Measurements from ENCODE around the gene RC3H2. TPM values are rescaled to one million over a fixed set of nuclear protein-coding genes. Genes with fewer than 3 reads are reported as not detected.
A peak's percentile ranks its signal among the peaks of the same experiment; 100 is the strongest.
"Not testable (repeated sequence)": the region's sequence is repeated elsewhere in the genome, so short reads cannot be mapped to it uniquely, and the experiment has no call there.

Gene RC3H2
- total RNA-seq, 2 experiments from 2014 or later: 51.4 to 55.1 TPM

DNA sequence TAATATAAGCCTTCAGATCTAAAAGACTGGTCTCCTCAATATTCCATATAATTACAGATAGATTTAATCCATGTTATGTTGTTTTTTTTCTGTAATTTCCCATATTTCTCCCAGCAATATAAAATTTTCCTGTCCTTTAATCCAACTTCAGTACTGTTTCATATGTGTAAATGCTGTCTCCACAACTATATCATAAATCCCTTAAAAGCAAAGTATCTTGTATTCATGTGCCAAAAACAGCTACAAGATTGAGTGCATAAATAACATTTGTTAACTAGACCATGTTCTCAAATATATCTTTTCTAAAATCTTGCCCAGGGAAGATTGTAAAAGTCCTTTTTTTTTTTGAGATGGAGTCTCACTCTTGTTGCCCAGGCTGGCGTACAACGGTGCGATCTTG lies 41.8 kb downstream of the RC3H2 start:
- ChIA-PET POLR2A (no interaction called here), CTCF (no interaction called here)

DNA sequence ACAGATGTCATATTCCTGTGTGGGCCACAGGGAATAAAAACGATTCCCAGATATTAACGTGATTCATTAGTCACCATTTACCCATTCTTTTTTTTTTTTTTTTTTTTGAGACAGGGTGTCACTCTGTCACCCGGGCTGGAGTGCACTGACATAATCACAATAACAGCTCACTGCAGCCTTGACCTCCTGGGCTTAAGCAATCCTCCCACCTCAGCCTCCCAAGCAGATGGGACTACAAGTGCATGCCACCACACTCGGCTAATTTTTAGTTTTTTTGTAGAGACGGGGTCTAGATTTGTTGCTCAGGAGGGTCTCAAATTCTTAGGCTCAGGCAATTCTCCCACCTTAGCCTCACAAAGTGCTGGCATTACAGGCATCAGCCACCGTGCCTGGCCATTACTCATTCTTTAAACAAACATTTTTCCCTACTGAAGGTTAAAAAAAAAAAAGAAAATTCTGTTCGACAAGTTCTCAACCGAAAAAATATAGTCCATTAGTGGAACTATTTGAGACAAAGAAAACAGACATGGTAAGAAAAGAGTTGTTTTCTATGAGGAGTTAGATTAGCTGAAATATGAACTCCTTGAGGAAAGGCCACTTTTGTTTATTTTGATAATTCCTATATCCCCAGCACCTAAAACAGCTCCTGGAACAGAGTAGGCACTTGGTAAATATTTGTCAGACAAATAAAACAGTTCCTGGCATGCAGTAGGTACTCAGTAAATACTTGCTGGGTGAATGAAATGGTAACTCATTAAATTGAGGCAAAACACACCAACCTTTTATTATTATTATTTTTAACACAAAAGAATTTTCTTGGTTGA lies 44.6 kb downstream of the RC3H2 start:
- Mint-ChIP-seq H3K27ac (no peak overlapping the region), H3K27me3 (no peaks in the 10 kb centered on the region), H3K9me3 (no peaks in the 10 kb centered on the region), H3K36me3 (ENCODE audit: low read depth) (peaks cover 53% of the 10 kb centered on the region), H3K4me3 (no peak overlapping the region), H3K4me1 (no peaks in the 10 kb centered on the region)
- POLR2A ChIA-PET: no interaction called here
- CTCF ChIA-PET: no interaction called here
- no peak for DNase-seq

More for the DNA sequence above, 41.8 kb downstream of the RC3H2 start:
- H3K9me3 Mint-ChIP-seq: no peaks in the 10 kb centered on the region
- H3K36me3 Mint-ChIP-seq (ENCODE audit: low read depth): peaks cover 38% of the 10 kb centered on the region
- no peak overlapping the region for H3K27ac Mint-ChIP-seq
- no peaks in the 10 kb centered on the region for H3K4me1 Mint-ChIP-seq
- H3K27me3 Mint-ChIP-seq: no peaks in the 10 kb centered on the region
- H3K4me3 Mint-ChIP-seq: no peak overlapping the region
- no peak for DNase-seq

- H3K9me3 Mint-ChIP-seq: no peaks in the 10 kb centered on the region
- no peaks in the 10 kb centered on the region for H3K27me3 Mint-ChIP-seq
- H3K27ac Mint-ChIP-seq: no peak overlapping the region
- no peak for DNase-seq
- H3K4me1 Mint-ChIP-seq: no peaks in the 10 kb centered on the region
- H3K4me3 Mint-ChIP-seq: no peak overlapping the region
- ChIA-PET CTCF (no interaction called here), POLR2A (no interaction called here)
- peaks cover 62% of the 10 kb centered on the region for H3K36me3 Mint-ChIP-seq (ENCODE audit: low read depth)
These were observed 47.3 kb downstream of the RC3H2 start for GRCh38 chr9:122857815-122858214.

GRCh38 chr9:122852085-122852786 lies 52.9 kb downstream of the RC3H2 start:
- H3K9me3 Mint-ChIP-seq, H3K27me3 Mint-ChIP-seq, DNase-seq, H3K27ac Mint-ChIP-seq, H3K4me1 Mint-ChIP-seq, CTCF ChIA-PET, H3K4me3 Mint-ChIP-seq, POLR2A ChIA-PET: not testable (repeated sequence)
- H3K36me3 Mint-ChIP-seq (ENCODE audit: low read depth): peaks cover 63% of the 10 kb centered on the region

- POLR2A ChIA-PET: interaction anchor here (0.8 to 1.7 kb wide), 3 partner anchors 13 to 20 kb away, joined by 3 read pairs; partner anchors contain the start of gene PDCL
- Mint-ChIP-seq H3K4me3 (no peak overlapping the region), H3K27me3 (no peaks in the 10 kb centered on the region), H3K36me3 (ENCODE audit: low read depth) (peaks cover 54% of the 10 kb centered on the region), H3K4me1 (peaks cover 32% of the 10 kb centered on the region), H3K27ac (no peak overlapping the region), H3K9me3 (no peaks in the 10 kb centered on the region)
- no peak for DNase-seq
- CTCF ChIA-PET: no interaction called here
These were observed 56.8 kb downstream of the RC3H2 start for GRCh38 chr9:122848256-122848943.

GRCh38 chr9:122846371-122846940 lies 58.7 kb downstream of the RC3H2 start:
- Mint-ChIP-seq H3K36me3 (ENCODE audit: low read depth) (peaks cover 52% of the 10 kb centered on the region), H3K9me3 (no peaks in the 10 kb centered on the region)
- CTCF ChIA-PET: no interaction called here

GRCh38 chr9:122845116-122845515 lies 60.0 kb downstream of the RC3H2 start:
- Mint-ChIP-seq H3K9me3 (no peaks in the 10 kb centered on the region), H3K27ac (no peak overlapping the region), H3K4me3 (no peak overlapping the region), H3K36me3 (ENCODE audit: low read depth) (peaks cover 40% of the 10 kb centered on the region), H3K27me3 (peaks cover 2% of the 10 kb centered on the region), H3K4me1 (peaks cover 30% of the 10 kb centered on the region)
- DNase-seq: no peak
- CTCF ChIA-PET: no interaction called here
- POLR2A ChIA-PET: interaction anchor here (1.0 to 2.0 kb wide), 3 partner anchors 9 to 60 kb away, joined by 3 to 7 read pairs (median 3); partner anchors contain the start of gene RC3H2

More at GRCh38 chr9:122846371-122846940, 58.7 kb downstream of the RC3H2 start:
- Mint-ChIP-seq H3K27me3 (no peaks in the 10 kb centered on the region), H3K4me1 (peaks cover 32% of the 10 kb centered on the region), H3K27ac (peak overlapping the region; percentile 72), H3K4me3 (no peak overlapping the region)
- no peak for DNase-seq
- POLR2A ChIA-PET: no interaction called here

GRCh38 chr9:122844137-122844536 lies 61.0 kb downstream of the RC3H2 start:
- peaks cover 34% of the 10 kb centered on the region for H3K36me3 Mint-ChIP-seq (ENCODE audit: low read depth)
- H3K27ac Mint-ChIP-seq: no peak overlapping the region
- no peaks in the 10 kb centered on the region for H3K9me3 Mint-ChIP-seq
- ChIA-PET POLR2A (interaction anchor here (0.5 to 2.0 kb wide), 5 partner anchors 8 to 97 kb away, joined by 3 to 7 read pairs (median 3); partner anchors contain the start of genes PDCL and RC3H2), CTCF (interaction anchor here (1.0 kb wide), 1 partner anchor 9 kb away, joined by 3 read pairs; no protein-coding TSS in a partner anchor)
- H3K4me1 Mint-ChIP-seq: peaks cover 30% of the 10 kb centered on the region
- H3K4me3 Mint-ChIP-seq: no peak overlapping the region
- H3K27me3 Mint-ChIP-seq: peaks cover 2% of the 10 kb centered on the region
- no peak for DNase-seq

DNA sequence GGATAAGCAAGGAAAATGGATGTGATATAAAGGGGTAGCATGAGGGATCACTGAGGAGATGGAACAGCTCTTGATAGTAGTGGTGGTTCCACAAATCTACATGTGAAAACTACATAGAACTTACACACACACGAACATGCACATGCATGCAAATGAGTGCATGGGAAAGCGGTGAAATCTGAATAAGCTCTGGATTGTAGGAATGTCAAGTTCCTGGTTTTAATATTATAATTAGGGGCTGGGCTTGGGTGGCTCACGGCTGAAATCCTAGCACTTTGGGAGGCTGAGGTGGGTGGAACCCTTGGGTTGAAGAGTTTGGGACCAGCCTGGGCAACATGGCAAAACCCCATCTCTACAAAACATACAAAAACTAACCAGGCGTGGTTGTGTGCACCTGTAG lies 63.7 kb downstream of the RC3H2 start:
- H3K4me3 Mint-ChIP-seq: no peak overlapping the region
- peaks cover 21% of the 10 kb centered on the region for H3K36me3 Mint-ChIP-seq (ENCODE audit: low read depth)
- POLR2A ChIA-PET: interaction anchor here (0.7 kb wide), 1 partner anchor 34 kb away, joined by 4 read pairs; no protein-coding TSS in a partner anchor
- no peaks in the 10 kb centered on the region for H3K9me3 Mint-ChIP-seq
- no peak overlapping the region for H3K27ac Mint-ChIP-seq
- peaks cover 19% of the 10 kb centered on the region for H3K4me1 Mint-ChIP-seq
- peaks cover 2% of the 10 kb centered on the region for H3K27me3 Mint-ChIP-seq
- CTCF ChIA-PET: no interaction called here
- DNase-seq: no peak

DNA sequence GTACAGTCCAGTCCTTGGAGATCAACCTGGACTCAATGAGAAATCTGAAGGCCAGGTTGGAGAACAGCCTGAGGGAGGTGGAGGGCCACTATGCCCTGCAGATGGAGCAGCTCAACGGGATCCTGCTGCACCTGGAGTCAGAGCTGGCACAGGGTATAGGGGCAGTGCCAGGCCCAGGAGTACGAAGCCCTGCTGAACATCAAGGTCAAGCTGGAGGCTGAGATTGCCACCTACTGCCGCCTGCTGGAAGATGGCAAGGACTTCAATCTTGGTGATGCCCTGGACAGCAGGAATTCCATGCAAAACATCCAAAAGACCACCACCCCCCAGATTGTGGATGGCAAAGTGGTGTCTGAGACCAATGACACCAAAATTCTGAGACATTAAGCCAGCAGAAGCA lies 66.7 kb downstream of the RC3H2 start:
- H3K27ac Mint-ChIP-seq; H3K27me3 Mint-ChIP-seq; DNase-seq; H3K36me3 Mint-ChIP-seq (ENCODE audit: low read depth); H3K4me3 Mint-ChIP-seq; H3K9me3 Mint-ChIP-seq; CTCF ChIA-PET: not testable (repeated sequence)
- peaks cover 13% of the 10 kb centered on the region for H3K4me1 Mint-ChIP-seq
- POLR2A ChIA-PET: interaction anchor here (1.3 kb wide), 1 partner anchor 74 kb away, joined by 4 read pairs; the partner anchor contains the start of gene ZBTB6

DNA sequence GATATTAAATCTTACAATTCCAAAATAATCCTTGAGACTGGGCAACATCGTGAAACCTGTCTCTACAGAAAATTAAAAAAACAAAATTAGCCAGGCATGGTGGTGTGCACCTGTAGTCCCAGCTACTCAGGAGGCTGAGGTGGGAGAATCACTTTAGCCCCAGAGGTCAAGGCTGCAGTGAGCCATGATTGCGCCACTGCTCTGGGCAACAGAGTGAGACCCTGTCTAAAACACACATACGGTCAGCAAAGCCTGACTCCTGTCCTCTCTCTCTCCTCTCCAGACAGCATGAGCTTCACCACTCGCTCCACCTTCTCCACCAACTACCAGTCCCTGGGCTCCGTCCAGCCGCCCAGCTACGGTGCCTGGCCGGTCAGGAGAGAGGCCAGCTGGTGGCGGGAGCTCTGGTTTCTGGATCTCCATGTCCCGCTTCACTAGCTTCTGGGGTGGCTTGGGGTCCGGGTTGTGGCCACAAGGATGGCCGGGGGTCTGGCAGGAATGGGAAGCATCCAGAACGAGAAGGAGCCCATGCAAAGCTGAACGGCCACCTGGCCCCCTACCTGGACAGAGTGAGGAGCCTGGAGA lies 67.8 kb downstream of the RC3H2 start:
- no peak for DNase-seq
- ChIA-PET CTCF (no interaction called here), POLR2A (interaction anchor here (0.9 kb wide), 1 partner anchor 9 kb away, joined by 5 read pairs; the partner anchor contains the start of gene PDCL)
- Mint-ChIP-seq H3K27me3 (peaks cover 2% of the 10 kb centered on the region), H3K9me3 (no peaks in the 10 kb centered on the region), H3K36me3 (ENCODE audit: low read depth) (no peaks in the 10 kb centered on the region), H3K4me1 (peaks cover 13% of the 10 kb centered on the region), H3K27ac (no peak overlapping the region), H3K4me3 (no peak overlapping the region)

DNA sequence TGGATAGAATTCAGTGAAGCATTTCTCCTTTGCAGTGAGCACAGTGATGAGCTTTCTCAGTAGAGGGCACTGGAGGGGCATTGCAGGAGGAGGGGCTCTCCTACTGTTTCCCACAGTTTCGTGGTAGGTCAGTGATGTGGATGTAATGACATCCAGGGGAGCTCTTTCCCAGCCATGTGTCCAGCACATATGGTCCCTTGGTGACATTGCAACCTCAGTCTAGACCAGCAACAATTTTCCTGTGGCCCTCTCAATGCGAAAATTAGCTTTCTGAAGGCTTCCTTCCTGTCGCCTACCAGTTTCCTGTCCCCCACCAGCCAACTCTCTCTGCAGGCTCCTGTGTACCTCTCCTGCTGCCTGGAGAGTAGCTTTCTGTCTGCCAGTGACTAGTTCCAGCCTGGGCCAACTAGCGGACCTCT lies 69.8 kb downstream of the RC3H2 start:
- H3K27ac Mint-ChIP-seq: peak overlapping the region; percentile 61
- DNase-seq: peak; percentile 32
- H3K4me1 Mint-ChIP-seq: peaks cover 13% of the 10 kb centered on the region
- no peak overlapping the region for H3K4me3 Mint-ChIP-seq
- no peaks in the 10 kb centered on the region for H3K9me3 Mint-ChIP-seq
- H3K27me3 Mint-ChIP-seq: no peaks in the 10 kb centered on the region
- ChIA-PET CTCF (interaction anchor here (0.7 to 1.8 kb wide), 6 partner anchors 9 to 258 kb away, joined by 3 to 5 read pairs (median 4); no protein-coding TSS in a partner anchor), POLR2A (interaction anchor here (0.9 to 1.9 kb wide), 9 partner anchors 9 to 135 kb away, joined by 3 to 13 read pairs (median 3); partner anchors contain the start of genes RC3H2 and ZBTB6)
- no peaks in the 10 kb centered on the region for H3K36me3 Mint-ChIP-seq (ENCODE audit: low read depth)

All from activated CD4-positive, alpha-beta memory T cell treated with anti-CD3 and anti-CD28 coated beads, Interleukin-2, amount 10 ng/mL, durations not matched to agents 7 days and 5 days (primary cell).